PC-9 (cell line): ENCODE data around the gene GATA6.

ENCODE experiments used
- EZH2 ChIP-seq: fragments of 200-600 bp; sonication (generic); IDR thresholded peaks from 2 replicates; pipeline ENCODE4 v1.8.0; 2017; ENCODE audit warnings: antibody characterized with exemption, low read depth
- TF ChIP-seq, protein P1 (sequence below): fragments of 200-600 bp; sonication (generic); conservative IDR thresholded peaks from 2 replicates; pipeline ENCODE4 v1.6.1; 2017; ENCODE audit warnings: mixed run types, antibody characterized with exemption, mild to moderate bottlenecking, moderate library complexity

DNA sequence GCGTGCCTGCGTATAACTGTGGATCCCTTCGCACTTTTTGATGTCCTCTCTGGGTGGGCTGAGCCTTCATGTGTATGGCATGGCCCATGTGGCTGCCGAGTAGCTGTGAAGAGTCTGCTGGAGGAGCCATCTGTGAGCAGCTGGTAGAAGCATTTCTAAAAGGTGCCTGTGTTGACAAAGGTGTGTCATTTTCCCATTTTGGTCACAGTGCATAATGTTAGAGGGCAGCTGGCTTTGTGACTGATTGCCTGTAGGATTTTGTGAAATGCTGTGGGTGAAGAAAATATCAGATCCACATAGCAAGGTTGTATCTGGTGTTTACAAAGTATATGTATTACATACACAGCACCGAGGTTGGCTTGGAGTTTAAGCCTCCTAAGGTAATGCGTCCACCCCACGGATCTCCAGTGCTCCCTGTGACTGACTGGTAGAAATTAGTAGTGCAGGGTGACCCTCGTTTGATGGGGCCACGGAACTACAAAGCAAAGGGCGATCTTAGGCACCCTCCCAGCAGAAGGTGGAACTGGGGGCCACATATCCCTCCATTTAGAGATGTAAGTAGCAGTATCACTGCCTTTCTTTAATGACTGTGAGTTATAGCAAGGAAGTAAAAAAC lies 16.5 kb downstream of the GATA6 start:
- TF ChIP-seq, protein P1, sequence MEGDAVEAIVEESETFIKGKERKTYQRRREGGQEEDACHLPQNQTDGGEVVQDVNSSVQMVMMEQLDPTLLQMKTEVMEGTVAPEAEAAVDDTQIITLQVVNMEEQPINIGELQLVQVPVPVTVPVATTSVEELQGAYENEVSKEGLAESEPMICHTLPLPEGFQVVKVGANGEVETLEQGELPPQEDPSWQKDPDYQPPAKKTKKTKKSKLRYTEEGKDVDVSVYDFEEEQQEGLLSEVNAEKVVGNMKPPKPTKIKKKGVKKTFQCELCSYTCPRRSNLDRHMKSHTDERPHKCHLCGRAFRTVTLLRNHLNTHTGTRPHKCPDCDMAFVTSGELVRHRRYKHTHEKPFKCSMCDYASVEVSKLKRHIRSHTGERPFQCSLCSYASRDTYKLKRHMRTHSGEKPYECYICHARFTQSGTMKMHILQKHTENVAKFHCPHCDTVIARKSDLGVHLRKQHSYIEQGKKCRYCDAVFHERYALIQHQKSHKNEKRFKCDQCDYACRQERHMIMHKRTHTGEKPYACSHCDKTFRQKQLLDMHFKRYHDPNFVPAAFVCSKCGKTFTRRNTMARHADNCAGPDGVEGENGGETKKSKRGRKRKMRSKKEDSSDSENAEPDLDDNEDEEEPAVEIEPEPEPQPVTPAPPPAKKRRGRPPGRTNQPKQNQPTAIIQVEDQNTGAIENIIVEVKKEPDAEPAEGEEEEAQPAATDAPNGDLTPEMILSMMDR = no peak
- no peak for TF ChIP-seq EZH2
